ENCODE results near the gene DPF3.

DNA sequence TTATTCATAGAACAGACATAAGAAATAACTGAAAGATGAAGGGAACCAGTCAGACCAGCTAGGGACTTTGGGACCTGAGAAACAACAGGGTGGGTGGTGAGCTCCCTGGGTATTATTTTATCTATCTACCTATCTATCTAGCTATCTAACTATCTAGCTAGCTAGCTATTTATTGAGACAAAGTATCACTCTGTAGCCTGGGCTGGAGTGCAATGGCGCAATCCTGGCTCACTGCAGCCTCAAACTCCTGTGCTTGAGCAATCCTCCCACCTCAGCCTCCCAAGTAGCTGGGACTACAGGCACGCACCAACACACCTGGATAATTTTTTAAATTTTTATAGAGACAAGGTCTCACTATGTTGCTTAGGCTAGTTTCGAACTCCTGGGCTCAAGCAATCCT lies 127.6 kb downstream of the DPF3 start:
- TF ChIP-seq, protein P1, sequence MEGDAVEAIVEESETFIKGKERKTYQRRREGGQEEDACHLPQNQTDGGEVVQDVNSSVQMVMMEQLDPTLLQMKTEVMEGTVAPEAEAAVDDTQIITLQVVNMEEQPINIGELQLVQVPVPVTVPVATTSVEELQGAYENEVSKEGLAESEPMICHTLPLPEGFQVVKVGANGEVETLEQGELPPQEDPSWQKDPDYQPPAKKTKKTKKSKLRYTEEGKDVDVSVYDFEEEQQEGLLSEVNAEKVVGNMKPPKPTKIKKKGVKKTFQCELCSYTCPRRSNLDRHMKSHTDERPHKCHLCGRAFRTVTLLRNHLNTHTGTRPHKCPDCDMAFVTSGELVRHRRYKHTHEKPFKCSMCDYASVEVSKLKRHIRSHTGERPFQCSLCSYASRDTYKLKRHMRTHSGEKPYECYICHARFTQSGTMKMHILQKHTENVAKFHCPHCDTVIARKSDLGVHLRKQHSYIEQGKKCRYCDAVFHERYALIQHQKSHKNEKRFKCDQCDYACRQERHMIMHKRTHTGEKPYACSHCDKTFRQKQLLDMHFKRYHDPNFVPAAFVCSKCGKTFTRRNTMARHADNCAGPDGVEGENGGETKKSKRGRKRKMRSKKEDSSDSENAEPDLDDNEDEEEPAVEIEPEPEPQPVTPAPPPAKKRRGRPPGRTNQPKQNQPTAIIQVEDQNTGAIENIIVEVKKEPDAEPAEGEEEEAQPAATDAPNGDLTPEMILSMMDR (IDR thresholded peaks at IDR 0.05) = no peak
- TF ChIP-seq POLR2A (IDR thresholded peaks at IDR 0.05) = no peak
